Suppressor macrophage treated with lipopolysaccharide for 4 hours (primary cell): ENCODE results near the gene EMC9.

Source experiments
- DNase-seq: peaks from one replicate; pipeline ENCODE4 v3.0.0-alpha.2; 2020

EMC9 gene

DNA sequence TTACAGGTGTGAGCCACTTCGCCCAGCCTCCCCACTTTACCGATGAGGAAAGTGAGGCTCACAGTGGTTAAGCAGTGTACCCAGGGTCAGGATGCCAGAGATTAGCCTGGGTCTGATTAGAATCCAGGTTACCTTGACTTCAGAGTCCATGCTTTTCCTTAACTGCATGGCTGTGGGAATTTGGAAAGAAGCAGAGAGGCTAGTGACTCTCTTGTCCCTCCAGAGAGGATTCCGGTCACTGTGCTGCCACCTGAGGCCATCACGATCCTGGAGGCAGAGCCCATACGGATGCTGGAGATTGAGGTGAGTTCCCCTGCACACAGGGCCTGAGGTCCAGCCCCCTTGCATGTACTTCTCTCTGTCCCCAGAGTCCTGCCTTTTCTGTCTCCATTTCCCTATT, 35.2 kb upstream of the EMC9 start:
- no peak for DNase-seq

DNA sequence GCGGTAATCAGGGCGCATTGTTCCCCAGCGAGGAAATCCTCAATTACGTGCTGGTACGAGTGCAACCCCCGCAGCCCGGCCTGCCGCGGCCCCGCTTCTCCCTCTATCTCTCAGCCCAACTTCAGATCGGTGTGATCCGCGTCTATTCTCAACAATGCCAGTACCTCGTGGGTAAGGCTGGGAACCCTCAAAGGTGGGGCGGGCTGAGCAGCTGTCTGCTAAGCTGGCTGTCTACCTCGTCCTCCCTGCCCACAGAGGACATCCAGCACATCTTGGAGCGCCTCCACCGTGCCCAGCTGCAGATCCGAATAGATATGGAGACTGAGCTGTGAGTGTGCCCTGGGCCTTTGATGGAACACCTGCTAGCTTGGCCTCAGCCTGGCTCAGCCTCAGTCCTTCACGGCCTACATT, 31.5 kb upstream of the EMC9 start:
- DNase-seq, result no peak

DNA sequence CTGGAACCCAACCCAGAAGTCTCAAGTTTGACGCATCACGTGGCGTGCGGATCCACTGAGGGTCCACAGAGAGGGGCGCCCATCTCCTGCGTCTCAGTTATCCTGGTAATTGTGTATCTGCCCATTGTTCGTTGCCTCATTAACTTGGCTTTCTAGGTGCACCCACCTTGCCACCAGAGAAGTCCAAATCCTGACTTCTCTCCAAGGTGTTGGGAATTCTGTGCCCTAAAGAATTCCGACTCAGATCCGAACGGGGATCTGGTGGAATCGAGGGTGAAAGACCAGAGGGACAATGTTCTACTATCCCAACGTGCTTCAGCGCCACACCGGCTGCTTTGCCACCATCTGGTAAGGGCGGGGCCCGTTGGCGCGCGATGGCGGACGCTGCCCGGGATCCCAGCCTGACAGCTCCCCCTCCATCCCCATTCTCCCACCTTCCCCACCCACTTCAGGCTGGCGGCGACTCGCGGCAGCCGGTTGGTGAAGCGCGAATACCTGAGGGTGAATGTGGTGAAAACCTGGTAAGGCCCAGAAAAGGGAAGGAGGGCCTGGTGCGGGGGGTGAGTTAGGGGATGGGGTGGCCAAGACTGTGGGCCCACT, 31.0 kb upstream of the EMC9 start:
- no peak for DNase-seq

DNA sequence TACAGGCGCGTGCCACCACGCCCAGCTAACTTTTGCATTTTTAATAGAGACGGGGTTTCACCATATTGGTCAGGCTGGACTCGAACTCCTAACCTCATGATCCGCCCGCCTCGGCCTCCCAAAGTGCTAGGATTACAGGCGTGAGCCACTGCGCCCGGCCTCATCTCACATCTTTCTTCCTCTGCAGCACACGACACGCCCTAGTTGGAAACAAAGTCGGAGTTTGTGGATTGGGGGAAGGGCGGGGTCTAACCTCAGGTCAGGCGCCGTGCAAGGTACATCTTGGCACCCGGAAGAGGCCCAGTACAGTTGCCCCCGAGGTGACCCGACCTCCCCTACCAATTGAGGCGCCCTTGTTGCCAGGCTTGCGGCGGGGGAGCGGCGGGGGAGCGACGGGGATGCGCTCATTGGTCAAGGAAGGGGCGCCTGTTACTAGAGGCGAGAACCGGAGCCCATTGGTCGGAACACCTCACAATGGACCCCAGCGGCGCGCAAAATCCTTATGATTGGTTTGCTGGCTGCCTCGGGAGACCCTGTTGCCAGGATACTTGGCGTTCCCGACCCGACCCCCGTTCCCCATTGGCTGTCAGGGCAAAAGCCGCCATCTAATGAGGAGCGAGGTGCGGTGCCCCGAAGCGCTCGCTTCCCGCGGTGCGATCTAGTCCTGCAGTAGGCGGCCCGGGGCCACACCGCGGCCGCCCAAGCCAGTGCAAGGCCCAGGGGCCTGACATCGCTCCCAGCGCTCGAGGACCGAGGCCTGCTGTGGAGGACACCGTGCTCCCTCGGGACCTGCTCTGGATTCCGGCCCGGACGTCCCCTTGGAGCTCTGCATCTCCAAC, 30.2 kb upstream of the EMC9 start, which contains the start of gene REC8:
Gene REC8 (plus strand): TSS at position 659 of the 839 bp plus-strand sequence. CDS start 473 bp downstream, outside the sequence.
- no peak for DNase-seq

DNA sequence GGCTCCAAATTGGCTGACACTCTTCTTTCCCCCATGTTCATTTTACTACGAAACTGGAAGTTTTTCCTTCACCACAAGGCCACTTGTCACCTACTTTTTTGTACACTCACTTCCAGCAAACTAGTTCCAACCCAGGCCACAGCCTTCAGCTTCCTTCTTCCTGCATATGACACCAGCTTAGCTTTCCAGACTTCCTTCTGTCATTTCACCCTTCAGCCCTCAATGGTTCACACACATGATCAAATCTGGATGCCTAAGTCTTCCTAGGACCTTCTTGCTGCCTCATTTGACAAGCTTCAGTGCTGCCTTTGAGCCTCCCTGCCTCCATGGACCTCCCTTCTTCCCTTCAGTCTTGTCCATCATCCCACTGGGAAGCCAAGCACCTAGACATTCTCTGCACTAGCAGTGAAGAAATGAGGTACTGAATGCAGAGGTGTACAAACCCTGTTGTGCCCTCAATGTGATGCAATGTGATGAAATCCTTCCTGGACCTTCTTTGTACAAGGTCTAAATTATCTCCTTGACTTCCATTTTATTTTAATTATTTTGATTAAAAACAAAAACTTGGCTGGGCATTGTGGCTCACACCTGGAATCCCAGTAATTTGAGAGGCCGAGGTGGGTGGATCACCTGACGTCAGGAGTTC, 26.2 kb upstream of the EMC9 start:
- DNase-seq, result peak; percentile 59

DNA sequence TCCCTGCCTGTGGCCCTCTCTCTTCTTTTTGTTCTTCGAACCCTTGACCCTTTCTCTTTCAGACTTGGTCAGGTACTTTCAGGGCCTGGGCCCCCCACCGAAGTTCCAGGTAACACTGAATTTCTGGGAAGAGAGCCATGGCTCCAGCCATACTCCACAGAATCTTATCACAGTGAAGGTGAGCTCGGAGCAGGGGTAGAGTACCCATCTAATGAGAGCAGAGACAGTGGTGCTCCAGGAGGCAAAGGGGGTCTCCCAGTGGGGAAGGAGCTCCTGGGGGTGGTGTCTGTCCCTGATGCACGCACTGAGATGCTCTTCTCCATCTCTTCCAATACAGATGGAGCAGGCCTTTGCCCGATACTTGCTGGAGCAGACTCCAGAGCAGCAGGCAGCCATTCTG, 24.4 kb upstream of the EMC9 start:
- DNase-seq, result no peak

DNA sequence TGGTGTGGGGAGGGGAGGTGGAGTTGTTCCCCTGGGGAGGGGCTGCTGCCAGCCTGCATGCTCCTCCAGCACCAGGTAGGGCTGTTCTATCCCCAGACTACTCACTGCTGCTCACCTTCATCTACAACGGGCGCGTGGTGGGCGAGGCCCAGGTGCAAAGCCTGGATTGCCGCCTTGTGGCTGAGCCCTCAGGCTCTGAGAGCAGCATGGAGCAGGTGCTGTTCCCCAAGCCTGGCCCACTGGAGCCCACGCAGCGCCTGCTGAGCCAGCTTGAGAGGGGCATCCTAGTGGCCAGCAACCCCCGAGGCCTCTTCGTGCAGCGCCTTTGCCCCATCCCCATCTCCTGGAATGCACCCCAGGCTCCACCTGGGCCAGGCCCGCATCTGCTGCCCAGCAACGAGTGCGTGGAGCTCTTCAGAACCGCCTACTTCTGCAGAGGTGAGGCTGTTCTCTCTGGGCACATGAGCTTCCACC, 23.2 kb upstream of the EMC9 start:
- no peak for DNase-seq

DNA sequence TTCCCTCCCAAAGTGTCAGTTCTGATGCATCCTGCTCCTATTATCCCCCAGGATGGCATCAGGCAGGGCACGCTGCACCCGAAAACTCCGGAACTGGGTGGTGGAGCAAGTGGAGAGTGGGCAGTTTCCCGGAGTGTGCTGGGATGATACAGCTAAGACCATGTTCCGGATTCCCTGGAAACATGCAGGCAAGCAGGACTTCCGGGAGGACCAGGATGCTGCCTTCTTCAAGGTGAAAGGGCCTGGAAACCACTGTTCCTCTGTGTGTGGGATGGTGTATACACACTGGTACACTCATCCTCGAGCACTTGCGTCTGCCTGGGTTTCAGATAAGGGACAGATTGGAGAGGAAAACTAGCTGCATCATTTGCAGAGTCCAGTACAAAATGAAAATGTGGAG, 20.7 kb upstream of the EMC9 start:
- no peak for DNase-seq

DNA sequence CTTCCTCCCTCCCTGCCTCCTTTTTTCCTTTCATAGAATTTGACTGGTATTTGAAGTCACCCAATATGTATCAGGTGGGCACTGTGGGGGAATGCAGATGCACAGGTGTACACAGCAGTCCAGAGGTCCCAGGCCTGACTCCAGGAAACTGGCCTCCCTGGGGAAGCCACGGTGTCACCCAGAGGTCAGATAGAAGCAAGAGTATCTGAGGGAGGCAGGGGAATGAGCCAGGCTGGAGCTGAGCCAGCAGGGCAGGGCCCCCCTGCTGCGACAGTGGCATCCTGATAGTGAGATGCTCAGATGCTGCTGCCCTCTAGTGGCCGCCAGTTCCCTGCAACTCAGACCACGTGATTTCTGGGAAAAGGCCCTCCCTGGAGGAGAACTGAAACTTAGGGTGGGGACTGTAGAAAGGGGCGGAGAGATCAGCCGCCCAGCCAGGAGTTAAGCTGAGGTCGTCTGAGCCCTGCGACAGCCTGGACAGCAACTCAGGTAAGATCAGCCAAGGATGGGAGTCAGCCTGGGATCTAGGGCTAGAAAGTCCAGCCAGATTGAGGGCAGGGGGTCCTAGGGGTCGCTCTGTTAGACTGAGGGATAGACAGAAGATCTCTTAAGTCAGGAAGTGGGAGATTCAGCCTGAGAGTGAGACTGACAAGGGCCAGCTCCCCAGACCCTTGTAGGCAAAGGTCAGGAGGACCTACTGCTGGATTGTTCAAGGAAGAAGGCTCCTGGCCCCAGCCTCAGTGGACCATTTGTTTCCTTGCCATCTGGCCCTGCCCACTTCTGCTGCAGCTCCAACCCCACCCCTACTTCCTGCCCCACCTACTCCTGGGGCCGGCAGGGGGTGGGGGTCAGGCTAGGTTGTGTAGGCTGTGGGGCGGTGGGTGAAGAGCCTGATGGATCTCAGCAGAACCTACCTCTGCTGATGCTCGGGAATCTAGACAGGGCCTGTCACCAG, 19.7 kb upstream of the EMC9 start, which contains the start of gene IRF9:
Gene IRF9 (plus strand): TSS at position 416 of the 955 bp plus-strand sequence. CDS start 880 bp downstream, outside the sequence.
- peak; percentile 97 for DNase-seq

DNA sequence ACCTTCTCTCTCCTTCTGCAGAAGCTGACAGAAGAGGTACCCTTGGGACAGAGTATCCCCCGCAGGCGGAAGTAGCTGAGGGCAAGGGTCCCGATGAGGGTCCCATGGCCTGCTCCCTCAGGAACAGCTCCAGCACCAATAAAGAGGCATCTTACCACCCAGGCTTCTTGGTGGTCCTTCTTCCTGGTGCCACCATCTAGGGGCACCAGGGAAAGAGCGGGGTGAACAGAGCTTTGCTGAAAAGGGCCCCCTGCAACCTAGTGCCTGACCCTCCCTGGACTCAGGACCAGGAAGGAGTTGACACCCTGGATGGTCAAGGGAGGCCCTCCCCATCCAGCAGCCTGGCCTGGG, 19.1 kb upstream of the EMC9 start:
- DNase-seq, result no peak

DNA sequence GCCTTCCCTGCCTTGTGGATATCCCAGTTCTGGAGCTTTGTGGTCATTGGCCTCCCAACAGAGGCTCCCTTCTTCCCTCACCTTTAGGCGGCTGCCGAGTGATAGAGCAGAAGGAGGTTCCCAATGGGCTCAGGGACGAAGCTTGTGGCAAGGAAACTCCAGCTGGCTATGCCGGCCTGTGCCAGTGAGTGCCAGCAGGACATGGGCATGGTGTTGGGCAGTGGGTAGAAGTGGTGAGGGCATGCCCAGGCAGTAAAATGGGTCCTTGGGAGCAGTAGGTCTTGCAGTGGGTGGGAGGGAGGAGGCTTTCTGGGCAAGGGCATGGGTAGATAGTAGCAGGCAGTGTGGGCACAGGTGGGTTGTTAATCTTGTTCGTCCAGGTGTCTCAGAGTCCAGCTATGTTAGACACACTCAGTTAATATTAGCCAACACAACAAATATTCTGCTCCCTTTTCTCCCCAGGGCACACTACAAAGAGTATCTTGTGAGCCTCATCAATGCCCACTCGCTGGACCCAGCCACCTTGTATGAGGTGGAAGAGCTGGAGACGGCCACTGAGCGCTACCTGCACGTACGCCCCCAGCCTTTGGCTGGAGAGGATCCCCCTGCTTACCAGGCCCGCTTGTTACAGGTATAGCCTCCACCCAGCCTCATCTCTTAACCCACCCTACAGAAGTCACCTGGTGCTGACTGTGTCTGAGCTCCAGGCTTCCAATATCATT, 18.5 kb upstream of the EMC9 start:
- DNase-seq, result no peak

DNA sequence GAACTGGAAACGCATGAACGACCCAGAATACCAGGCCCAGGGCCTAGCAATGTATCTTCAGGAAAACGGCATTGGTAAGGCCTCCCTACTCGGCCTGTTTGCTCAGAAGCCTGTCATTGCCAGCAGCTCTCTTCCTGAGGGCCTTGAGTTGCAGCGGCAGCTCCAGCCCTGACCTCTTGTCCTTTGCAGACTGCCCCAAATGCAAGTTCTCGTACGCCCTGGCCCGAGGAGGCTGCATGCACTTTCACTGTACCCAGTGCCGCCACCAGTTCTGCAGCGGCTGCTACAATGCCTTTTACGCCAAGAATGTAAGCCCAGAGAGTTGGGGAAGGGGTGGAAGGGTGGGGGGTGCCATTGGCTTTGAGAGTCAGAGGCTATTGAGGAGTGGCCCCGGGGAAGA, 15.9 kb upstream of the EMC9 start:
- DNase-seq, result no peak

DNA sequence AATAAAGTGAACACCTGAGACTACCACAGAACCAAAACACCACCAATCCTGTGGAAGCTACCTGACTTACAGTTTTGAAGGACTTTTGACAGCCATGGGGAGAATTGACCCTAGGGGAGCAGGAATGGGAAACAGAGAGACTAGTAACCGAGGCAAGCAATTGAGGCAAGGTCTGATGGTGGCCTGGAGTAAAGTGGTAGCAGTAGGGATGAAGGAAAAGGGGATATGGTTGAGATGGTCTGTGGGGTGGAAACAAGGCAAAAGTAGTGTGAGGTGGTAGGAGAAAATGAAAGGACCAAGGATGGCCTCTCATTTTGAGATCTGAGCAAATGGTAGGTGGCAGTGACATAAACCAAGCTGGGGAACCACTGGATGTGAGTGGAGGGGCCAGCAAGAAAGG, 15.4 kb upstream of the EMC9 start:
- no peak for DNase-seq

DNA sequence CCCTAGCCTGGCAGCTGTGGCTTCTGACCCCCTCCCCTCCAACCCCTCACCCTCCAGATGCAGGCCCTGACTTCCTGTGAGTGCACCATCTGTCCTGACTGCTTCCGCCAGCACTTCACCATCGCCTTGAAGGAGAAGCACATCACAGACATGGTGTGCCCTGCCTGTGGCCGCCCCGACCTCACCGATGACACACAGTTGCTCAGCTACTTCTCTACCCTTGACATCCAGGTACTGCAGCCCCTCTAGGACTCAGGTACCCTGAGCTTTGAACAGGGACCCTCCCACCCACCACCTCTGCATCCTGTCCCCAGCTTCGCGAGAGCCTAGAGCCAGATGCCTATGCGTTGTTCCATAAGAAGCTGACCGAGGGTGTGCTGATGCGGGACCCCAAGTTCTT, 13.7 kb upstream of the EMC9 start:
- DNase-seq, result no peak

DNA sequence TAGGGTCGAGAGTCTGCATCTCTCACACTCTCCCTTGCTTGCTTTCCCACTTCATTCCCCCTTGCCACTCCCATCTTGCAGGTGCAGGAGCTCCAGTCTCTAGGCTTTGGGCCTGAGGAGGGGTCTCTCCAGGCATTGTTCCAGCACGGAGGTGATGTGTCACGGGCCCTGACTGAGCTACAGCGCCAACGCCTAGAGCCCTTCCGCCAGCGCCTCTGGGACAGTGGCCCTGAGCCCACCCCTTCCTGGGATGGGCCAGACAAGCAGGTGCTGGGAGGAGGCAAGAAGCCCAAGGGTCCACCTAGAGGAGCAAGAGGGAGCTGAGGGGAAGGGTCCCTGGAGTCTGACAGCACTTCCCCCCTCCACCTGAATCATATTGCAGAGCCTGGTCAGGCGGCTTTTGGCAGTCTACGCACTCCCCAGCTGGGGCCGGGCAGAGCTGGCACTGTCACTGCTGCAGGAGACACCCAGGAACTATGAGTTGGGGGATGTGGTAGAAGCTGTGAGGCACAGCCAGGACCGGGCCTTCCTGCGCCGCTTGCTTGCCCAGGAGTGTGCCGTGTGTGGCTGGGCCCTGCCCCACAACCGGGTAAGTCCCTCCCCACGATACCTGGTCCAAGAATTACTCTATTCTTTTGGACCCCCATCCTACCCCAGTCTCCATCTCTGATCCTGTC, 10.2 kb upstream of the EMC9 start:
- DNase-seq, result no peak

DNA sequence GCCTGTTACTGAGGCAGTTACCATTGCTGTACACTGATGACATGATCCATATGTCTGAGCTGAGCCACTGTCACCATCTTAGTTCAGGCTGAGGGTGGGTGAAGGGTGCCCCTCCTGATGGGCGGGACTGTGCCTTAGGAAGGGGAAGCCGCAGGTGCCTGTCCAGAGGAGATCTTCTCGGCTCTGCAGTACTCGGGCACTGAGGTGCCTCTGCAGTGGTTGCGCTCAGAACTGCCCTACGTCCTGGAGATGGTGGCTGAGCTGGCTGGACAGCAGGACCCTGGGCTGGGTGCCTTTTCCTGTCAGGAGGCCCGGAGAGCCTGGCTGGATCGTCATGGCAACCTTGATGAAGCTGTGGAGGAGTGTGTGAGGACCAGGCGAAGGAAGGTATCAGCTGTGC, 9.6 kb upstream of the EMC9 start:
- DNase-seq, result no peak

DNA sequence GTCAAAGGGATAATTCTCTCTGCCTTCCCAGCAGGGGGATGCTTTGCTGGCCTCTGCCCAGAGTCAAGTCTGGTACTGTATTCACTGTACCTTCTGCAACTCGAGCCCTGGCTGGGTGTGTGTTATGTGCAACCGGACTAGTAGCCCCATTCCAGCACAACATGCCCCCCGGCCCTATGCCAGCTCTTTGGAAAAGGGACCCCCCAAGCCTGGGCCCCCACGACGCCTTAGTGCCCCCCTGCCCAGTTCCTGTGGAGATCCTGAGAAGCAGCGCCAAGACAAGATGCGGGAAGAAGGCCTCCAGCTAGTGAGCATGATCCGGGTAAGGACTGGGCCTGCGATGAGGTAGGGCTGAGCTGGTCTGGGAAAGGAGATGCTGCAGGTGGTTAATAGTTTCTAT, 9.2 kb upstream of the EMC9 start:
- DNase-seq, result no peak

DNA sequence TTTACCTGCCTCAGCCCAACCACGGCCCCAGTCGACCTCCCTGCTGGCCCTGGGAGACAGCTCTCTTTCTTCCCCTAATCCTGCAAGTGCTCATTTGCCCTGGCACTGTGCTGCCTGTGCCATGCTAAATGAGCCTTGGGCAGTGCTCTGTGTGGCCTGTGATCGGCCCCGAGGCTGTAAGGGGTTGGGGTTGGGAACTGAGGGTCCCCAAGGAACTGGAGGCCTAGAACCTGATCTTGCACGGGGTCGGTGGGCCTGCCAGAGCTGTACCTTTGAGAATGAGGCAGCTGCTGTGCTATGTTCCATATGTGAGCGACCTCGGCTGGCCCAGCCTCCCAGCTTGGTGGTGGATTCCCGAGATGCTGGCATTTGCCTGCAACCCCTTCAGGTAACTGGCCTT, 8.7 kb upstream of the EMC9 start:
- no peak for DNase-seq

DNA sequence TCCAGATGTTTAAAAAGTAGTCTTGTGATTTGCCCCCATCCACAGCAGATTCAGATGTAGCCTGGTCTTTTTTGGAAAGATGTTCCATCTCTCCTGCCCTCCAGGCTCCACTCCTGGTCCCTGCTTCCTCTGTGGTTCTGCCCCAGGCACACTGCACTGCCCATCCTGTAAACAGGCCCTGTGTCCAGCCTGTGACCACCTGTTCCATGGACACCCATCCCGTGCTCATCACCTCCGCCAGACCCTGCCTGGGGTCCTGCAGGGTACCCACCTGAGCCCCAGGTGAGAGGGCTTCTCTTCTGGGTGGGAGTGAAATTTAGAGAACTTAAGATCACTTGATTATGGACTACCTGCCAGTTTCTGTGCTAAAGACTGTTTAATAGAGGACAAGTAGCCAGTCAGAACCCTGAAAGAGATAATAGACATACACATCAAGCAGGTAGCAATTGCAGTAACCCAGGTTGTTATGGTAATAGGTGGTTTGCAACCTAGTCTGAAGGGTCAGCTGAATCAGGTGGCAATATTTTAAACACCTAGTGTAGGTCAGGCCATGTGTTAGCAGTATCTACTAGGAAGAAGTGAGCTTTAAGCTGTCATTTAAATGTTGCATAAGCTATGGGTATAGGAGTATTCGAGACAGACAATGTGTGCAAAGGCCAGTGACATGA, 8.0 kb upstream of the EMC9 start:
- DNase-seq, result no peak

DNA sequence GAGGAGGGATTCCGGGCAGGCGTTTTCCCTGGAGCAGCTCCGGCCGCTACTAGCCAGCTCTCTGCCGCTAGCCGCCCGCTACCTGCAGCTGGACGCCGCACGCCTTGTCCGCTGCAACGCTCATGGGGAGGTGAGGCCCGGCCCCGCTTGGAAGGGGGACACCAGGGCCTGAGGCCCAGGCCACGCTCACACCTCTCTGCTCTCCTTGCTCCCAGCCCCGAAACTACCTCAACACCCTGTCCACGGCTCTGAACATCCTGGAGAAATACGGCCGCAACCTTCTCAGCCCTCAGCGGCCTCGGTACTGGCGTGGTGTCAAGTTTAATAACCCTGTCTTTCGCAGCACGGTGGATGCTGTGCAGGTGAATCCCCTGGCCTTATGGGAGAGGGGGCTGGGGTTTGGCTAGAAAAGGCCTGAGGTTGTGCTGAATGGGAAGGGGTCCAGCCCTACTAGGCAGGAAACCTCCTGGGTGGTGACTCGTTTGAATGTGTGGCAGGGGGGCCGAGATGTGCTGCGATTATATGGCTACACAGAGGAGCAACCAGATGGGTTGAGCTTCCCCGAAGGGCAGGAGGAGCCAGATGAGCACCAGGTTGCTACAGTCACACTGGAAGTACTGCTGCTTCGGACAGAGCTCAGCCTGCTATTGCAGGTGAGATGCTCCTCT, 6.5 kb upstream of the EMC9 start:
- DNase-seq, result no peak
